HG03280 (cell line): Measurements from ENCODE around the gene ADAM12.

Source experiments
- ATAC-seq: cut with Tn5 transposase; IDR thresholded peaks from one replicate; pipeline ENCODE4 v1.9.1; 2021; ENCODE audit warnings: mild to moderate bottlenecking, moderate library complexity; ENCODE audit not compliant: unreplicated experiment

Gene ADAM12

DNA sequence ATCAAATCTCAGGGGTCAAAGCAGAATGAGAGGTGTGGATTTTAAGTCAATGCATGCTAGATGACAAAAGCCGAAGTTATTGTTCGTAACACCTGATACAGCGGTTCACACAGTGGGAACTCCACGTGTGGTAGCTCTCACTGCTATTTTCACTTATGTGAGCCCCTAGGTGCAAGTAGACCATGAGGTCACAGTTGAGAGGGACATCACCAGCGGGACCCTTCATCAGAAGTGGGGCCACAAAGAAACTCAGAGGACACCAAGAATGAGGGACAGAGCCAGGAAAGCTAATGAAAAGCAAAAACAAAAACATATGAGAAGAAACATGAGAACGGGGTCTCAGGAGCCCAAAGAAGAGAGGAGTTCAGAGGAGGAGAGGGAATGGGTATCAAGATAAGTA is 63.5 kb downstream of the ADAM12 start:
- no peak for ATAC-seq

DNA sequence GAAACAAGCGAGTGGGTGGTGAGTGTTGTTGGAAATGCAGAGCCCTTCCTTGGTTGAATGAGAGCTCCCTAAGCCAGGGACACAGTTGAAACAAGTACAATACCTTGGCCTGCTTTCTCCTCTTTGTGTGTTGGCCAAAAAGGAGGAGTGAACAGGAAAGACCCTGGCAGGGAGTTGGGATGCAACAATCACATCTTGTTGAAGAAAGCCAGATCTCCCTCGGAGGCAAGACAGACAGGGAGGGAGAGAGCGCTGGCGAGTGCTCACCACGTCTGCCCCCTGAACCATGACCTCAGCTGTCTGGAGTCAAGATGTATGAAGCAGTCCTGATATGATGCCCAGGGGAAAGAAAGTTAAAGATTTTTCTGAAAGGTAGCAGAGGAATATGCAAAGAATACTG is 66.8 kb downstream of the ADAM12 start:
- no peak for ATAC-seq

DNA sequence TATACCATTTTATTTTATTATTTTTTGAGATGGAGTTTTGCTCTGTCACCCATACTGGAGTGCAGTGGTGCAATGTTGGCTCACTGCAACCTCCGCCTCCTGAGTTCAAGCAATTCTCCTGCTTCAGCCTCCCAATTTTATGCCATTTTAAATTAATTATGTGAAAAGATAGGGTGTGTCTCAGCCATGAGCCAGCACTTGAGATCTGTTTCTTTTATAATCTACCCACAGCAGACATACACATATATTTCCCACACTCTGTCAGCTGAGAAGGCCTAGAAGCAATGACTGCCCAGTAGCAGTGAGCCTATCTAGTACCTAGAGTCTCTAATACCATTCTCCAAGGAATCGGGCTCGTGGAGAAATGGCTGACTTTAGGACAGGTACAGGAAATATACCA is 70.5 kb downstream of the ADAM12 start:
- ATAC-seq: no peak

- no peak for ATAC-seq
Observed at GRCh38 chr10:126315494-126316177, 72.6 kb downstream of the ADAM12 start.

DNA sequence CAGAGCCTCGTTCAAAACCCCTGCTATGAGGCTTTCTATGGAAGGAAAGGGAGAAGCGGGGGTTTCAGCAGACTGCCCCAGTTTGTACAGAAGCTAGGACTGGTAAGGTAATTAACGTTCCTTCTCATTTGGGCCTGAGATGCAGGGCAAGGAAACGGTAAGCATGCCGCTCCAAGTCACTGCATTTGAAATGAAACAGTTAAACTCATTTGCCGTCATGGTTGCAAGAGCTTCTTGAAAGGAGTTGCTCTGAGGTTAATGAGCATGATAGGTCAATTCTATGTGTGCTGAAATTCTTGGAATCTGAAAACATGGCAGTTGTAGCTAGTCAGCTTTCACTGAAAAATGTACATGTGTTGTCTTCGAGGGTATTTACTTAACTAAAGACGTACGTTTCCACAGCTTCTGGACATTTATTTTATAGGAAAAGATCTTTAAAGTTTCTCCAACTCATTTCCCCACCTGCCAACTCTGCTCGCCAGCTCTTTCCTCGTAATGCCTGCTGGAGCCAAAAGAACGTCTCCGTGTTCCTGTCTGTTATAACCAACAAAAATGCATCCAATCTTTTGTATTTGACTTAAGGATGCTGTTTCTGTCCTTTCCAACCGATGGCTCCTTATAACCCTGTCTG is 73.3 kb downstream of the ADAM12 start:
- no peak for ATAC-seq

DNA sequence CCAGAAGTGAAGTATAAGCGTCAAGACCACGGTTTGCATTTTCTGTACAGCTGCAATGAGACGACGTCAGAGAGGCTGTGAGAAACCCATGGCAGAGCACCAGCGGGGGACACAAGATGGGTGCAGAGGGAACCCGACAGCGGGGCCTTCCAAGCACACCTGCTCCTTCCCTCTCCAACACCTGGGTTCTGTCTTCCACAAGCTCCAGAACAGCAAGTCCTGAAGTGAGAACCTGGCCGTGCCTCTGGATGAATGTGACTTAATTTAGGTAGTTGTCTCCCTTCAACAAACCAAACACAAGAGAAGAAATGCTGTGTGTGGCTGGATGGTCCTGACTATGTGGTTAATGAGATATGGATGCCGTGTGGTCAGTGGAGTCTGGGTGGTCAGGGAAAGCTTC is 76.1 kb downstream of the ADAM12 start:
- no peak for ATAC-seq

GRCh38 chr10:126309228-126309883 is 78.9 kb downstream of the ADAM12 start:
- no peak for ATAC-seq

DNA sequence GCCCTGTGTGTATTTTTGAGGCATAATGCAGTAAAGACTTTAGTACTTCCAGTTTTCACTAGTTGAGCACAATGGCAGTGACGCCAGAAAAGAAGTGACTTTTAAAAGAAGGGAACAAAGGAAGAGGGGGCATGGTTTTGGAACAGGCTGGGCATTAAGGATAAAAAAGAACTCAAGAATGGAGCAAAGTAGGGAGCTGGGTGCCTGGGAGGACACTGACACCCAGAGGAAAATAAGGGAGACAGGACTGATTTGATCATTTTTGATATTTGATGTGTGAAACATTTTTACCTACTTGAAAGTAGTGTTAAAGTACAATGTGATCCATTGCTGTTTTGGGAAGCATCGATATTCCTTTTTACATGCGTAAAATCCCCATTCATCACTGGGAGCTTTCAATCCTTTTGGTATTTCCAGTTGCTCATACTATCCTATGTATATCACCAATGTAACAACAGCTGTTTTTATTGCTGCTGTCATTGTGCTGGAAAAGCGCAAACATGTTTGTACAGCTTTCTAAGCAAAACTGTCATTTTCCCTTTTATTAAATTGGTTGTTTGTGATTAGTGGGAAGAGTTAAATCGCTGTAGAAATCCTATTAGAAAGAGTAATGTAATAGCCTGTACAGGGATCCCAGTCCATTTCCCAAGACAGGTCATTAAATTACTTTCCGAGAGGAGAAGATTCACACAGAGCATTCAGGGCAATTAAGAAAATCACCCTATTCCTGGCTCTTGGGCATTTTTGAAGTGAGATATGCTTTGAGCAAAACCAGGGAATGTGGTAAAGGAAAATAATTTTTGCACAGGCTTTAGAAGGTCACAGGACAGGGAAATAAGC is 85.2 kb downstream of the ADAM12 start:
- no peak for ATAC-seq

DNA sequence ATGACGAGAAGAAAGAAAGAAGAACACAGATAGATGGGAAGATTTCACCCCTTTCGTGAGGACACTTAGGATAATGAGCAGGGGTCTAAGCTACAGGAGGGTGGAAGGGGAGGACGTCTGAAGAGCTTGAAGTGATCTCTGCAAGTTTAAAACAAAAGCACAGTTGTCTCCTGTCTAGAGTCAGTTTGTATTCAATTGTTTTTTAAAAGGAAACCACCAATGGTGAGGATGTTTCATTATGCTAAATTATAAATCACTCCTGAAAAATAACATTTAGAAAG is 85.9 kb downstream of the ADAM12 start:
- ATAC-seq: no peak

DNA sequence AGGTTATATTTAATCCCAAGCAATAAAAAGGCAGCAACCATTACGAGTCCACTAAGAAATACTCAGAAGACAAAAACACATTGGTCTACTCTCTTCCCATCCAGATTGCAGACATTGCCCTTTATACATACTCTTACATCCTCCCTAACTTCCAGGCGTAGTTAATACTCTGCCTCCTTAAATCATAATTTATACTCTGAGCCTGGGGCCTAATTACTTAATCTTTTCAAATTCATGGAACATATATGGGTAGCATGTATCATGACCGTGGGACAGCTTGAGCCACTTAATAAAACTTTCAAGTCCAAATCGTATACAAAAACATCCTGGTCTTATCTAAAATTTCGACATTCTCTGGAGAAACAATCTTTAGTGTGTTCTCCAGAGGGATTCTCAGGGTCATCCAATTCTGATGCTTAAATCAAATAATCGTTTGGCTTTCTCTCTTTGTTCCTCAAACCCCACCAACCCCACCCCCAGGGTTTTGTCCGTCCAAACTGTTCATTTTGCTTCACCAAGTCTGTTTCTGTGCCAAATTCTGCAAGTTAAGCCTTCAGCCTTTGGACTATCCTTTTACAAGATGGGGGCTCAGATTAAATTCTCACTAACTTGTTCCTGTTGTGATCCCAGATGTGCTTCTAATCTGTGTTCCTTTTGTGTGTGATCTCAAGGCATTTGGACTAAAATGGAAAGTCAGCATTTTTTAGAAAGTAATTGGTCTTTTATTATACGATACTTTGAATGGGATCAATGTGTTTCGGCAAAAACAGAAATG is 86.4 kb downstream of the ADAM12 start:
- no peak for ATAC-seq

- no peak for ATAC-seq
Observed at GRCh38 chr10:126294451-126294850, 93.8 kb downstream of the ADAM12 start.

DNA sequence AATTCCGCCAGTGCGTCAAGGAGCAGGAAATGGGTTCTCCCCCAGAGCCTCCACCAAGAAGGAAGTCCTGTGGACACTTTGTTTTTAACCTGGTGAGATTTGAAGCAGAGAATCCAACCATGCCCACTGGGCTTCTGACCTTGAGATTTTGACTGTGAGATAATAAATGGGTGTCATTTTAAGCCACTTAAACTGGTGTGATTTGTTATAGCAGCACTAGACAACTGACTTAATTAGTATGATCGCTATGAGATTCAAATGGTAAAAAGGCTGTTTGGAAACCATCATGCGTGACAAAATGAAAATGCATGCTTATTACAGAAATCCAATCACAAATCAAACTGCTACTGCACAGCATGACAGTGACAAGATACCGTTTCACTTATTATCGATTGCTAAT is 98.0 kb downstream of the ADAM12 start:
- ATAC-seq: no peak

- ATAC-seq: no peak
Observed at GRCh38 chr10:126288547-126289493, 99.5 kb downstream of the ADAM12 start.

DNA sequence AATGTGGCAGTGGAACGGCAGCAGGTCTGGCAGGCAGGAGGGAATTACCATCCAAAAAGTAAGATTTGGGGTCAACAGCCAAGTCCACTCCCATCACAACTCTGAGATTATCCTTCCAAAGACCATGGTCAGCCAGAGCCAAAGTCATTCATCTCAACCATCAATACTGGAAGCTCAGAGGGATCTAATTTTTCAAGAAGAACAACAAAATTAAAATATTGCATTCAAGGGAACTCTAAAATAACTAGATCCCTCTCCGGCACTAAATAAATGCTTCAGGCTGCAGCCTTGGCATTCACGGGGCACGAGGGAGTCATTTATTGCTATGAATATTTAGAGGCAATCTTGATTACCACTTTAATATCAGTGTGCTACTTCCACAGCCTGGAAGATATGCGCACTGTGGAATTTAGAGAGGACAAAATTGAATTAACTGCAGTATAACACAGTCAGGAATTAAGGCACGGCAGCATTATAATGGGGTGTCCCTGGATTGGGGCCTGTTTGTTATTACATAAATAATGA is 102.0 kb downstream of the ADAM12 start:
- ATAC-seq: no peak

- no peak for ATAC-seq
Observed at GRCh38 chr10:126283307-126283706, 105.0 kb downstream of the ADAM12 start.

GRCh38 chr10:126278851-126279250 is 109.4 kb downstream of the ADAM12 start:
- no peak for ATAC-seq

- ATAC-seq: no peak
Observed at GRCh38 chr10:126277181-126277580, 111.1 kb downstream of the ADAM12 start.

- ATAC-seq: no peak
Observed at GRCh38 chr10:126272526-126272925, 115.8 kb downstream of the ADAM12 start.

- ATAC-seq: no peak
Observed at GRCh38 chr10:126270111-126270510, 118.2 kb downstream of the ADAM12 start.
